LNCaP clone FGC (cell line): ENCODE measurements around the gene DDX18.

Experiments used
- DNase-seq: peaks from one replicate; pipeline ENCODE4 v3.0.0-alpha.2; 2011; ENCODE audit warnings: low read depth
- H3K4me3 ChIP-seq: 2 replicates; pipeline ENCODE4 v1.5.1; 2011; ENCODE audit warnings: mild to moderate bottlenecking, low read depth, low read length, control low read depth
- CTCF ChIP-seq: IDR thresholded peaks from 2 replicates; pipeline ENCODE4 v1.5.1; 2012; ENCODE audit warnings: mild to moderate bottlenecking; ENCODE audit not compliant: control insufficient read depth, insufficient read depth; ENCODE audit errors: extremely low read depth

The DDX18 gene

GRCh38 chr2:117833911-117834310, 19.4 kb downstream of the DDX18 start:
- no peak for TF ChIP-seq CTCF
- no peak for DNase-seq
- H3K4me3 ChIP-seq: no peak overlapping the region

DNA sequence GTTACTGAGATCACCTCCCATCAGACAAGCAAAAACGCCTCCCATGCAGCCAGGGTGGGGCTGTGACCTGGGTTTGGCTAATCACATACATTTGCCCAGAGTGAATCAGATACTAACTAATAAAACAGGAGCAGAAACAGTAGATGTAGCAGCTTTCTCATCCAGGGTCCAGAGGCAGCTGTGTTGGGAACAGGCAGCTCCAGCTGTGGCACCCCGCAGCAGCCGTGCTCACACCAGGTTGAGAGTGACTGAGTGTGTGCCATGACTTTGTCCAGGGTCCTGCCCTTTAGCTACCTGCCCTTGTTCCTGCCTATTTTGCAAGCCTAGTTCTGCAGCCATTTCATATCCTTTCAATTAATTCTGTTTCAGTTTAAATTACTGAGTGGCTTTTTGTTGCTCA, 20.5 kb downstream of the DDX18 start:
- DNase-seq: no peak
- no peak overlapping the region for H3K4me3 ChIP-seq
- no peak for TF ChIP-seq CTCF

- DNase-seq: no peak
- TF ChIP-seq CTCF: peak; percentile 75
- no peak overlapping the region for H3K4me3 ChIP-seq
Measured at GRCh38 chr2:117835990-117836760, 21.7 kb downstream of the DDX18 start.

DNA sequence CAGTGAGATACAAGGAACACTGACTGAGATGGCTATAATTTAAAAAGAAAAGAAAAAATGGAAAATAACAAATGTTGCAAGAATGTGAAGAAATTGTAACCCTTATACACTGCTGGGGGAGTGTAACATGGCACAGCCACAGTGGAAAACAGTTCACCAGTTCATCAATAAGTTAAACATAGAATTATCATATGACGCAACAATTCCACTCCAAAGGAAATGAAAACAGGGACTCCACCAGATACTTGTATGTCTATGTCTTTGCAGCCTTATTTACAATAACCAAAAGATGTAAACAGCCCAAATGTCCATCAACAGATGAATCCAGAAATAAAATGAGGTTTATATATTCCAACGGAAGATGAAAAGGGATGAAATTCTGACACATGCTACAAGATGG, 30.8 kb downstream of the DDX18 start:
- DNase-seq: no peak
- TF ChIP-seq CTCF: no peak

GRCh38 chr2:117850015-117850414, 35.5 kb downstream of the DDX18 start:
- no peak for TF ChIP-seq CTCF
- H3K4me3 ChIP-seq: no peak overlapping the region
- DNase-seq: no peak

More for the DNA sequence above, 30.8 kb downstream of the DDX18 start:
- no peak overlapping the region for H3K4me3 ChIP-seq

DNA sequence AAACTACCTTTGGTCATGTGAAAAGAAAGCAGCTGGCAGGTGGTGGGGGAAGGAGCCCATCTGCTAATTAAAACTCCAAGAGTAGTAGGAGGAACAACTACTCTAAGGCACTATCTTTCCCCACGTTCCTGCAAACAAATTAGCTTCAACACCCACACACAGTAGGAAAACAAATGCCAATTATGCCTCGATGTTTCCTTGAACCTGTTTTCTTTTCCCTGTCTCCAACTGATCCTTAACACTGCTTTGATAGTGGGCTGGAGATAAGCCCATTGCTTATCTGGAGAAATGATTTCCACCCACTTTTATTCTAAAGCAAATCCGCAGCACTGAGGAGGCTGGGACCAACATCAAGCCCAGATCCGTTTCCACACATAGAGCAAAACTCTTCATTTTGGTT, 36.0 kb downstream of the DDX18 start:
- DNase-seq: no peak
- no peak for TF ChIP-seq CTCF
- no peak overlapping the region for H3K4me3 ChIP-seq

- no peak for DNase-seq
- no peak for TF ChIP-seq CTCF
- no peak overlapping the region for H3K4me3 ChIP-seq
Measured at GRCh38 chr2:117851969-117852368, 37.5 kb downstream of the DDX18 start.
